Endothelial cell (in vitro differentiated cells): ENCODE measurements around the gene GABRR1. TPM values are rescaled to one million over a fixed set of nuclear protein-coding genes. Genes with fewer than 3 reads are reported as not detected.

Experiments
- DNase-seq: peaks from one replicate; pipeline ENCODE4 v3.0.0; 2021; ENCODE audit warnings: low spot score
- H3K27ac Mint-ChIP-seq: one replicate; pipeline ENCODE4 v1.8.0; 2021; ENCODE audit warnings: mixed read lengths, inconsistent platforms; ENCODE audit not compliant: unreplicated experiment
- H3K27me3 Mint-ChIP-seq: one replicate; pipeline ENCODE4 v1.8.0; 2021; ENCODE audit warnings: mild to moderate bottlenecking, moderate library complexity, mixed read lengths, inconsistent platforms; ENCODE audit not compliant: unreplicated experiment
- H3K36me3 Mint-ChIP-seq: one replicate; pipeline ENCODE4 v1.8.0; 2021; ENCODE audit warnings: mild to moderate bottlenecking, low read depth, mixed read lengths, inconsistent platforms; ENCODE audit not compliant: unreplicated experiment
- H3K4me1 Mint-ChIP-seq: one replicate; pipeline ENCODE4 v1.8.0; 2021; ENCODE audit warnings: mild to moderate bottlenecking, mixed read lengths, inconsistent platforms; ENCODE audit not compliant: unreplicated experiment
- H3K4me3 Mint-ChIP-seq: one replicate; pipeline ENCODE4 v1.8.0; 2021; ENCODE audit warnings: mild to moderate bottlenecking, mixed read lengths, inconsistent platforms; ENCODE audit not compliant: unreplicated experiment
- H3K9me3 Mint-ChIP-seq: one replicate; pipeline ENCODE4 v1.8.0; 2021; ENCODE audit warnings: mixed read lengths, inconsistent platforms; ENCODE audit not compliant: unreplicated experiment
- CTCF ChIP-seq: fragments of 200-600 bp; sonication (generic); IDR thresholded peaks from one replicate; pipeline ENCODE4 v1.5.0; 2021; ENCODE audit warnings: antibody characterized with exemption; ENCODE audit not compliant: unreplicated experiment
- total RNA-seq: library from RNA; stranded (reverse); fragmentation: NEBNext Ultra II Directional; extraction: Animal tissue kit (Norgen Biotek cat#: 25700); gene quantifications from one replicate; pipeline ENCODE4 v1.2.1, GENCODE V29; 2021; ENCODE audit not compliant: unreplicated experiment

GABRR1 gene
- total RNA-seq, 1 donor from 2014 or later = not detected

GRCh38 chr6:89251976-89252375 is 34.8 kb upstream of the GABRR1 start:
- no peak for TF ChIP-seq CTCF
- no peaks in the 10 kb centered on the region for H3K36me3 Mint-ChIP-seq
- H3K27me3 Mint-ChIP-seq = peaks cover 2% of the 10 kb centered on the region
- H3K27ac Mint-ChIP-seq = no peak overlapping the region
- DNase-seq = no peak
- H3K4me1 Mint-ChIP-seq = peaks cover 18% of the 10 kb centered on the region
- H3K4me3 Mint-ChIP-seq = no peak overlapping the region
- no peaks in the 10 kb centered on the region for H3K9me3 Mint-ChIP-seq

DNA sequence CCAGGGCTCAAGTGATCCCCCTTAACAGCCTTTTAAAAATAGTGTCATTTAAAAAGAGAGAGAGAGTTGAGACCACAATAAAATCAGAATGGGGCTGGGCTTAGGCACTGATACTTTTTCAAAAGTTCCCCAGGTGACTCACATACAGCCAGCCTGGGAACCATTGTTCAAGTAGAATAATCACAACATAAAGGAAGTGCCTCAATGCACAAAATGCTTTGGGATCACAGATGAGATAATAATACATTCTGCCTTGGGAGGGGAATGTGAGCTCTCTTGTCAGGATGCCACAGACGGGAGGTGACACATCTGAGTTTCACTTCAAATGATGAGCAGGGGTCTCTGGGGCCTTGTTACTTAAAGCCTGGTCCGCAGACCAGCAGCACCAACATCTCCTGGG is 34.0 kb upstream of the GABRR1 start:
- H3K4me3 Mint-ChIP-seq = no peak overlapping the region
- peaks cover 2% of the 10 kb centered on the region for H3K27me3 Mint-ChIP-seq
- DNase-seq = no peak
- TF ChIP-seq CTCF = no peak
- H3K4me1 Mint-ChIP-seq = peaks cover 18% of the 10 kb centered on the region
- no peaks in the 10 kb centered on the region for H3K36me3 Mint-ChIP-seq
- H3K9me3 Mint-ChIP-seq = no peaks in the 10 kb centered on the region
- H3K27ac Mint-ChIP-seq = no peak overlapping the region

GRCh38 chr6:89250239-89250638 is 33.1 kb upstream of the GABRR1 start:
- no peak overlapping the region for H3K4me3 Mint-ChIP-seq
- no peaks in the 10 kb centered on the region for H3K36me3 Mint-ChIP-seq
- peaks cover 18% of the 10 kb centered on the region for H3K4me1 Mint-ChIP-seq
- no peak overlapping the region for H3K27ac Mint-ChIP-seq
- DNase-seq = no peak
- no peak for TF ChIP-seq CTCF
- no peaks in the 10 kb centered on the region for H3K9me3 Mint-ChIP-seq
- H3K27me3 Mint-ChIP-seq = peaks cover 2% of the 10 kb centered on the region

DNA sequence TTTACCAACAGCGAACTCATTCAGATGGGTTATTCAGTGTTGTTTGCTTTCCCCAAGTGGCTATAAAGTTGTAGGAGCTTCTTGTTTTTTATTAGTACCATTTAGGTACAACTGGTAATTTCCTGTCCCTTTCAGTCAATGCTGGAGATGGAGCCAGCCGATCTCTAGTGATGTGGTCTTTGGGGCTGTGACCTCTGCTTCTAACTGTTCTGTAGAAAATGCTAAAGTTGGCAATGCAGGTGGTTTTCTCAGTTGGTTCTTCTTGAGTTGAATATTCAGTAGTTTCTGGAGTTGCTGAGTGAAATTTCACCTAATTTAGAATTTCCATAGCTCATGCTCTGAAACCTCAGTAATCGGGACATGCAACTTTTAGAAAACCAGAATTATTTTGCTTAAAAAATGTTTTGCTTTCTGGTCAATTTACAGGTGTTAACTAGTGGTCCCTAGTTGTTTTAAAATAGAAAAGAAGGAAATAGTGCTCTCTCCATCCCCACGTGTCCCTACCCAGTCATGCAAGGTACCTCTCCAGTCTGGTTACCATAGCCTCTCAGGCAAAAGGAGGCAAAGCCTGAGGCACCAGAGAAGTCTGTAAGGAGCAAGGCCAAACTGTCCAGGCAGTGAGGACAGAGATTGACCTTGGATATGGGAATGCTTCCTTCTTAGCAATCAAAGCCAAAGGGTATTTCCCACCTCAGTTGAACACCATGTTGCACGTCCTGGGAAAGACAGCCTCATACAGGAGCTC is 27.3 kb upstream of the GABRR1 start:
- H3K9me3 Mint-ChIP-seq = no peaks in the 10 kb centered on the region
- DNase-seq = no peak
- H3K27ac Mint-ChIP-seq = no peak overlapping the region
- TF ChIP-seq CTCF = no peak
- H3K4me1 Mint-ChIP-seq = peaks cover 17% of the 10 kb centered on the region
- H3K4me3 Mint-ChIP-seq = no peak overlapping the region
- no peaks in the 10 kb centered on the region for H3K36me3 Mint-ChIP-seq
- no peaks in the 10 kb centered on the region for H3K27me3 Mint-ChIP-seq

DNA sequence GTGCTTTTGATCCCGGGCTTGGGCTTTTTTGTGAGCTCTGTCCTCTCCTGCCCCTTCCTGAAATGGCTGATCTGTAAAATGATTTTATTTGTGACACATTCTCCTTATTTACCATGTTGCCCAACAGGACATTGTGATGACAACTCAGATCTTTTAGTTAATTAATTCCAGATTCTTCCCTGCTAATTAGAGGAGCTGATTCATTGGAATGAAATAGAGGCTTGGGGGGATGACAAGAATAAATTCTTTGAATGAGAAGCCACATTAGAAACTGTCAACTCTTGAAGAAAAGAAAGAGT is 26.1 kb upstream of the GABRR1 start:
- TF ChIP-seq CTCF = no peak
- H3K9me3 Mint-ChIP-seq = no peaks in the 10 kb centered on the region
- peaks cover 2% of the 10 kb centered on the region for H3K27me3 Mint-ChIP-seq
- no peaks in the 10 kb centered on the region for H3K36me3 Mint-ChIP-seq
- H3K4me1 Mint-ChIP-seq = peaks cover 23% of the 10 kb centered on the region
- H3K27ac Mint-ChIP-seq = no peak overlapping the region
- DNase-seq = no peak
- no peak overlapping the region for H3K4me3 Mint-ChIP-seq
